ENCODE results near the gene PCBP3.
A peak's percentile ranks its signal among the peaks of the same experiment; 100 is the strongest.

The PCBP3 gene

GRCh38 chr21:45984584-45985095, 341.1 kb downstream of the PCBP3 start:
- H3K27ac ChIP-seq = peak overlapping the region; percentile 93
- TF ChIP-seq CTCF (conservative IDR thresholded peaks at IDR 0.05) = no peak
- no peak for TF ChIP-seq ZFX (IDR thresholded peaks at IDR 0.05)

GRCh38 chr21:45985471-45986315, 342.2 kb downstream of the PCBP3 start:
- no peak for TF ChIP-seq CTCF (conservative IDR thresholded peaks at IDR 0.05)
- no peak for TF ChIP-seq ZFX (IDR thresholded peaks at IDR 0.05)
- peak overlapping the region; percentile 93 for H3K27ac ChIP-seq

- no peak overlapping the region for H3K27ac ChIP-seq
- no peak for TF ChIP-seq ZFX (IDR thresholded peaks at IDR 0.05)
- TF ChIP-seq CTCF (conservative IDR thresholded peaks at IDR 0.05) = no peak
These were observed 343.0 kb downstream of the PCBP3 start for GRCh38 chr21:45986316-45987051.

GRCh38 chr21:45987121-45987711, 343.7 kb downstream of the PCBP3 start:
- TF ChIP-seq ZFX (IDR thresholded peaks at IDR 0.05) = no peak
- no peak for TF ChIP-seq CTCF (conservative IDR thresholded peaks at IDR 0.05)
- H3K27ac ChIP-seq = no peak overlapping the region

- no peak overlapping the region for H3K27ac ChIP-seq
- TF ChIP-seq CTCF (conservative IDR thresholded peaks at IDR 0.05) = no peak
- TF ChIP-seq ZFX (IDR thresholded peaks at IDR 0.05) = no peak
These were observed 345.1 kb downstream of the PCBP3 start for GRCh38 chr21:45988366-45989347.

- H3K27ac ChIP-seq = no peak overlapping the region
- TF ChIP-seq CTCF (conservative IDR thresholded peaks at IDR 0.05) (no peak), ZFX (IDR thresholded peaks at IDR 0.05) (no peak)
These were observed 346.0 kb downstream of the PCBP3 start for GRCh38 chr21:45989355-45990048.

All from C4-2B (cell line).